Upper lobe of left lung (tissue), 4 donors: ENCODE measurements around the gene TPRA1.

Source experiments
- CTCF ChIP-seq, 6 experiments: fragments of 450-650 bp in 4 of 6; fragments of 200-600 bp in 2 of 6; sonication (generic) in 2 of 6; IDR thresholded peaks; one replicate each; pipeline ENCODE4 v1.5.1; 2016 to 2019; ENCODE audit warnings: antibody characterized with exemption in 6 of 6
- POLR2A ChIP-seq, 4 donors: fragments of 450-650 bp; IDR thresholded peaks; one replicate each; pipeline ENCODE4 v1.5.1; 2016 to 2017; ENCODE audit warnings: antibody characterized with exemption in 4 of 4, mild to moderate bottlenecking in 2 of 4

GRCh38 chr3:127593178-127593577 is 2.6 kb upstream of the TPRA1 start:
- TF ChIP-seq CTCF (IDR thresholded peaks at IDR 0.05): no peak
- TF ChIP-seq POLR2A (IDR thresholded peaks at IDR 0.05): no peak
